Smooth muscle cell (in vitro differentiated cells): ENCODE results near the gene MCM3AP. TPM values are rescaled to one million over a fixed set of nuclear protein-coding genes. Genes with fewer than 3 reads are reported as not detected.

Experiments used
- DNase-seq: peaks from one replicate; lab custom pipeline; 2025; ENCODE audit not compliant: unreplicated experiment; lab: John Stamatoyannopoulos, UW
- H2AFZ ChIP-seq: fragments of 200-600 bp; sonication (generic); 2 replicates; pipeline ENCODE4 v1.6.0; 2016; ENCODE audit warnings: antibody characterized with exemption, low read depth, mild to moderate bottlenecking
- H3F3A ChIP-seq: fragments of 200-600 bp; sonication (generic); 2 replicates; pipeline ENCODE4 v1.6.0; 2017; ENCODE audit warnings: antibody characterized with exemption, low read depth
- H3K27ac ChIP-seq: fragments of 200-600 bp; sonication (generic); 2 replicates; pipeline ENCODE4 v1.5.1; 2016; ENCODE audit warnings: low read depth, mild to moderate bottlenecking
- H3K27me3 ChIP-seq: fragments of 200-600 bp; sonication (generic); 2 replicates; pipeline ENCODE4 v1.6.1; 2016; ENCODE audit warnings: low read depth, mild to moderate bottlenecking
- H3K36me3 ChIP-seq: fragments of 200-600 bp; sonication (generic); 2 replicates; pipeline ENCODE4 v1.5.1; 2016; ENCODE audit warnings: low read depth
- H3K4me1 ChIP-seq: fragments of 200-600 bp; sonication (generic); 2 replicates; pipeline ENCODE4 v1.5.1; 2016; ENCODE audit warnings: low read depth
- H3K4me2 ChIP-seq: fragments of 200-600 bp; sonication (generic); 2 replicates; pipeline ENCODE4 v1.6.0; 2016; ENCODE audit warnings: mild to moderate bottlenecking
- H3K4me3 ChIP-seq: fragments of 200-600 bp; sonication (generic); 2 replicates; pipeline ENCODE4 v1.5.1; 2016; ENCODE audit warnings: mild to moderate bottlenecking
- H3K79me2 ChIP-seq: fragments of 200-600 bp; sonication (generic); 2 replicates; pipeline ENCODE4 v1.6.0; 2016; ENCODE audit warnings: low read depth, mild to moderate bottlenecking
- H3K9ac ChIP-seq: fragments of 200-600 bp; sonication (generic); 2 replicates; pipeline ENCODE4 v1.6.0; 2016; ENCODE audit warnings: low read depth
- H3K9me3 ChIP-seq: fragments of 200-600 bp; sonication (generic); replicated peaks from 2 replicates; pipeline ENCODE4 v1.5.1; 2016; ENCODE audit warnings: low read depth
- H4K20me1 ChIP-seq: fragments of 200-600 bp; sonication (generic); 2 replicates; pipeline ENCODE4 v1.6.0; 2016; ENCODE audit warnings: low read depth
- WGBS: methylation state at CpG from one replicate; pipeline ENCODE4 v1.1.7; 2016; ENCODE audit warnings: low lambda C conversion rate; 5-methylcytosine and 5-hydroxymethylcytosine counted together
- polyA plus RNA-seq: library from polyadenylated mRNA; unstranded; fragments of >200 nt; fragmentation: Nextera tagmentation; extraction: Ambion mirVana; gene quantifications from 2 replicates; pipeline ENCODE4 v1.2.1, GENCODE V29; 2016
- total RNA-seq: library from RNA; depleted of rRNA; stranded (reverse); fragments of >200 nt; gene quantifications from 2 replicates; pipeline ENCODE4 v1.2.3, GENCODE V29; 2014
- TF ChIP-seq, protein P1 (sequence below): fragments of 200-600 bp; sonication (generic); IDR thresholded peaks from 2 replicates; pipeline ENCODE4 v1.5.1; 2017; ENCODE audit warnings: borderline replicate concordance, mild to moderate bottlenecking, antibody characterized with exemption; ENCODE audit not compliant: insufficient read depth, poor library complexity, severe bottlenecking

The MCM3AP gene
- total and polyA plus RNA-seq, 2 experiments from 2014 or later, result 39.2 to 51.5 TPM

- Histone ChIP-seq H3F3A (no peaks in the 10 kb centered on the region), H3K79me2 (peaks cover 41% of the 10 kb centered on the region), H3K27me3 (no peaks in the 10 kb centered on the region), H3K27ac (no peak overlapping the region), H3K9me3 (no peaks in the 10 kb centered on the region), H3K36me3 (no peaks in the 10 kb centered on the region), H3K4me2 (no peak overlapping the region), H3K9ac (no peak overlapping the region), H3K4me3 (no peak overlapping the region), H3K4me1 (no peaks in the 10 kb centered on the region), H2AFZ (no peak overlapping the region), H4K20me1 (peaks cover 38% of the 10 kb centered on the region)
- WGBS, result 91% methylated on average over 16 of the region's 16 CpGs
- DNase-seq, result no peak
- TF ChIP-seq, protein P1, sequence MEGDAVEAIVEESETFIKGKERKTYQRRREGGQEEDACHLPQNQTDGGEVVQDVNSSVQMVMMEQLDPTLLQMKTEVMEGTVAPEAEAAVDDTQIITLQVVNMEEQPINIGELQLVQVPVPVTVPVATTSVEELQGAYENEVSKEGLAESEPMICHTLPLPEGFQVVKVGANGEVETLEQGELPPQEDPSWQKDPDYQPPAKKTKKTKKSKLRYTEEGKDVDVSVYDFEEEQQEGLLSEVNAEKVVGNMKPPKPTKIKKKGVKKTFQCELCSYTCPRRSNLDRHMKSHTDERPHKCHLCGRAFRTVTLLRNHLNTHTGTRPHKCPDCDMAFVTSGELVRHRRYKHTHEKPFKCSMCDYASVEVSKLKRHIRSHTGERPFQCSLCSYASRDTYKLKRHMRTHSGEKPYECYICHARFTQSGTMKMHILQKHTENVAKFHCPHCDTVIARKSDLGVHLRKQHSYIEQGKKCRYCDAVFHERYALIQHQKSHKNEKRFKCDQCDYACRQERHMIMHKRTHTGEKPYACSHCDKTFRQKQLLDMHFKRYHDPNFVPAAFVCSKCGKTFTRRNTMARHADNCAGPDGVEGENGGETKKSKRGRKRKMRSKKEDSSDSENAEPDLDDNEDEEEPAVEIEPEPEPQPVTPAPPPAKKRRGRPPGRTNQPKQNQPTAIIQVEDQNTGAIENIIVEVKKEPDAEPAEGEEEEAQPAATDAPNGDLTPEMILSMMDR, result no peak
Observed at GRCh38 chr21:46221664-46222435, 63.6 kb downstream of the MCM3AP start.

- Histone ChIP-seq H3K4me1 (no peaks in the 10 kb centered on the region), H3K79me2 (peaks cover 31% of the 10 kb centered on the region), H3K36me3 (no peaks in the 10 kb centered on the region), H3K27me3 (no peaks in the 10 kb centered on the region), H2AFZ (no peak overlapping the region), H3K9me3 (no peaks in the 10 kb centered on the region), H3K4me3 (no peak overlapping the region), H3F3A (no peaks in the 10 kb centered on the region), H3K27ac (no peak overlapping the region), H3K4me2 (no peak overlapping the region), H3K9ac (no peak overlapping the region), H4K20me1 (peaks cover 29% of the 10 kb centered on the region)
- TF ChIP-seq, protein P1, result no peak
- no peak for DNase-seq
- WGBS, result 97% methylated on average over 7 of the region's 8 CpGs
Observed at GRCh38 chr21:46220847-46221246, 64.6 kb downstream of the MCM3AP start.

- Histone ChIP-seq H3F3A (no peaks in the 10 kb centered on the region), H3K4me3 (no peak overlapping the region), H3K36me3 (no peaks in the 10 kb centered on the region), H3K9me3 (no peaks in the 10 kb centered on the region), H3K4me1 (no peaks in the 10 kb centered on the region), H3K79me2 (peaks cover 26% of the 10 kb centered on the region), H3K9ac (no peak overlapping the region), H2AFZ (no peak overlapping the region), H3K27me3 (no peaks in the 10 kb centered on the region), H4K20me1 (peaks cover 24% of the 10 kb centered on the region), H3K4me2 (no peak overlapping the region), H3K27ac (no peak overlapping the region)
- WGBS, result 96% methylated on average over 13 of the region's 13 CpGs
- TF ChIP-seq, protein P1, result no peak
- DNase-seq, result no peak
Observed at GRCh38 chr21:46220275-46220810, 65.1 kb downstream of the MCM3AP start.
